WI38 (cell line): ENCODE measurements around the gene ALDOC.
"Not testable (repeated sequence)": the region's sequence is repeated elsewhere in the genome, so short reads cannot be mapped to it uniquely, and the experiment has no call there.

Experiments used
- H3K4me3 ChIP-seq: 2 replicates; pipeline ENCODE4 v1.5.1; 2011; ENCODE audit warnings: low read depth, mild to moderate bottlenecking, control low read depth, low read length
- TF ChIP-seq, protein P1 (sequence below): IDR thresholded peaks from 2 replicates; pipeline ENCODE4 v1.5.1; 2012; ENCODE audit warnings: low read depth, mild to moderate bottlenecking, control low read depth, low read length

ALDOC gene

DNA sequence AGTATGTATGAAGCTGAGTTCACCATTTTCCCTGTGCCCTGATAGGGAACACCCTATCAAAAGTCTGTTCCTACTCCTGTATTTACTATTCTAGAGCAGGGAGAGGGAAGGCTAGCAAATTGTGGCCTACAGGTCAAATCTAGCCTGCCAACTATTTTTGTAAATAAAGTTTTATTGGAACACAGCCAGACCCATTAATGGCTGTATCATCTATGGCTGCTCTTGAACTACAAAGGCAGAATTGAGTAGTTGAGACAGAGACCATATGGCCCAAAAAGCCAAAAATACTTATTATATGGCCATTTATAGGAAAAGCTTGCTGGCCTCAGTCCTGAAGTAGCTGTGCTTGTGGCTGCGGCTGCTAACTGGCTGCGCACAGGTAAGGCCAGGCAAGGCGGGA lies 4.3 kb upstream of the ALDOC start:
- H3K4me3 ChIP-seq, result no peak overlapping the region
- TF ChIP-seq, protein P1, sequence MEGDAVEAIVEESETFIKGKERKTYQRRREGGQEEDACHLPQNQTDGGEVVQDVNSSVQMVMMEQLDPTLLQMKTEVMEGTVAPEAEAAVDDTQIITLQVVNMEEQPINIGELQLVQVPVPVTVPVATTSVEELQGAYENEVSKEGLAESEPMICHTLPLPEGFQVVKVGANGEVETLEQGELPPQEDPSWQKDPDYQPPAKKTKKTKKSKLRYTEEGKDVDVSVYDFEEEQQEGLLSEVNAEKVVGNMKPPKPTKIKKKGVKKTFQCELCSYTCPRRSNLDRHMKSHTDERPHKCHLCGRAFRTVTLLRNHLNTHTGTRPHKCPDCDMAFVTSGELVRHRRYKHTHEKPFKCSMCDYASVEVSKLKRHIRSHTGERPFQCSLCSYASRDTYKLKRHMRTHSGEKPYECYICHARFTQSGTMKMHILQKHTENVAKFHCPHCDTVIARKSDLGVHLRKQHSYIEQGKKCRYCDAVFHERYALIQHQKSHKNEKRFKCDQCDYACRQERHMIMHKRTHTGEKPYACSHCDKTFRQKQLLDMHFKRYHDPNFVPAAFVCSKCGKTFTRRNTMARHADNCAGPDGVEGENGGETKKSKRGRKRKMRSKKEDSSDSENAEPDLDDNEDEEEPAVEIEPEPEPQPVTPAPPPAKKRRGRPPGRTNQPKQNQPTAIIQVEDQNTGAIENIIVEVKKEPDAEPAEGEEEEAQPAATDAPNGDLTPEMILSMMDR, result no peak

DNA sequence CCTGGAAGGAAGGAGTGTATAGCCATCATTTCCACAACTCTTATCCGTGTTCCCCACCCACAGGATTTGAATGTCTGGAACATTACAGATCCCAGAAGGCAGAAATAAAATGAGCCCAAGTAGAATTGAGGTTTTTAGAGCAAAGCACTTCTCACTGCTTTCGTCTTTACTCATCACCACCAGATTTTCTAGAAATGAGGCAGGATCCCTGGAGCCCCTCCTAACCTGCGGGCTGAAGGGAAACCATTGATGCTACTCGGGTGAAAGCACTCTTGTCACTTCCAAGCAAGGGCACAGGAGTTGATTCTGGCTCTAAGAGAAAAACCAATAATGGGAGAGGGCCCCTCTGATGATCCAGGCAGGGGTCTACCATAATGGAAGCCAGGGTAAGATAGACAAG lies 2.8 kb upstream of the ALDOC start:
- no peak overlapping the region for H3K4me3 ChIP-seq
- TF ChIP-seq, protein P1, result no peak

DNA sequence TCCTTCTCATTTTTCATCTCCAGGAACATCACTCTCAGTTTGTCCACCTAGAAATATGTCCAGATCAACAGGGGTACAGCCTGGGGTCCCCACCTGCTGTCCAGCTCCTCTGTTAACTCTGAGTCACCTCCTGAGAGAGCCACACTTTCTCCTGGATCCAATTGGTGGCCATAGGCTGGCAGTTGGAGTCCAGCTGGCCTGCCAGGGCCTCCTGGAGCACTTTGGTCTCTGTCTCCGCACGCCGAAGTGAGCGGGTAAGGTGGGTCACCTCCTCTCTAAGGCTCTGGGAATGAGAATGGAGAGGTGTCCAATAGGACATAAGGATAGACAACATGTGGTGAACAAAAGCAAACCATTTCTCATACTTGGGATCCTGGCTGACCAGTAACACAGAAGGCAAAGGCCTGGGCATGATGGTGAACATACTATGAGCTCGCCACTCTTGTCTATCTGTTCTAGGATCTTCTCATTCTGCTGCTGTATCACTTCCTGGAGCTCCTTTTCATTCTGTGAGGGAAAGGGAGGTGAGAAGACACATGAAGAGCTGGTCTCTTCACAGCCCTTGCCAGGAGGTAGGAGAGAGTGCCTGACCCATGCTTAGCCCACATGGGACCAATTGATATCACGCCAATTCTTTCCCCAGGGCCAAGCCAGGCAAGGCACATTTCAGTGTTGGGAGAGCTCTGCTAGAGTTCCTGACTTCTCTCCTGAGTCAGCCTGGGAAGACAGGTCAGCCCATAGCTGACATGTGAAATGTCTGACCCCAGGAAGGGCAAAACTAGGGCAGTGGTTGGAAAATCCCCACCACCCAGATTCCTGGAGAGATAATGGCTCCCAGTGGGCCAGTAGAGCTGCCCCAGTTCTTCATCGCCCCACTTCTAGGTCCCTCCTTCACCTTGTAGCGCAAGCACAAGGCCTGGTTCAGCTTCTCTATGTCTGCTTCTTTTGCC lies 1.8 kb upstream of the ALDOC start:
- TF ChIP-seq, protein P1, result no peak
- no peak overlapping the region for H3K4me3 ChIP-seq

DNA sequence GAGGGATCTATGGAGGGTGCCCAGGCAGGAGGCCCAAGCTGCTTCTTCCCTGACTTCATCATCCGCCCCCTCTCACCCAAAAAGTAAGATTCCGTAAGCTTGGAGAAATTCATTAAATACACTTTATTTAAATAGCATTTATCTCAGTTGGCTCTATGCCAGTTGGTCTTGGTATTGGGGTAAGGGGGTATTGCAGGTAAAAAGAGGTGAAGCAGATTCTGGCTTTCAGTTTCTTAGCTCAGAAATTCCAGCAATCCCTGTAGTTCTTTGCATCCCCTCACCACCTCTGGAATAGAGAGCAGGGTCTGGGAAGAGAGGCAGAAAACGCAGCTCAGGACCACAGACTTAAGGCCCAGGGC lies 750 bp upstream of the ALDOC start:
- H3K4me3 ChIP-seq, result no peak overlapping the region
- TF ChIP-seq, protein P1, result no peak

DNA sequence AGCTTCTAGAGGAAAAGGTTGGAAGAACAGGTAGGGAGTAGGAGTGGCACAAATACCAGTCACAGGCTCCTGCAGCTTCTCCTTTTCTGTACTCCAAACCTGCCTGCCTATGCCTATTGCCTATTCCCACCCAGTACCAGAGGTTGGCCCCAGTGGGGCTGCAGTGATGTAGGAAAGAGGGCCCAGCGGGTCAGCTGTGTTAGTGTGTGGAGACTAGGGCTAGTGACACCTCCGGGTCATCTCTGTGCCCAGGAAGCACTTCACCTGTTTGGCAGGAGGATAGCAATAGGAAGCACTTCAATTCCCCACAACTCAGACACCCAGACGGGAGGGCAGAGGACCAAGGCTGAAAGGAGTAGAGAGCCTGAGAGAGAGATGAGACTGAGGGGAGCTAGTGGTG lies 679 bp downstream of the ALDOC start:
- H3K4me3 ChIP-seq, result not testable (repeated sequence)

DNA sequence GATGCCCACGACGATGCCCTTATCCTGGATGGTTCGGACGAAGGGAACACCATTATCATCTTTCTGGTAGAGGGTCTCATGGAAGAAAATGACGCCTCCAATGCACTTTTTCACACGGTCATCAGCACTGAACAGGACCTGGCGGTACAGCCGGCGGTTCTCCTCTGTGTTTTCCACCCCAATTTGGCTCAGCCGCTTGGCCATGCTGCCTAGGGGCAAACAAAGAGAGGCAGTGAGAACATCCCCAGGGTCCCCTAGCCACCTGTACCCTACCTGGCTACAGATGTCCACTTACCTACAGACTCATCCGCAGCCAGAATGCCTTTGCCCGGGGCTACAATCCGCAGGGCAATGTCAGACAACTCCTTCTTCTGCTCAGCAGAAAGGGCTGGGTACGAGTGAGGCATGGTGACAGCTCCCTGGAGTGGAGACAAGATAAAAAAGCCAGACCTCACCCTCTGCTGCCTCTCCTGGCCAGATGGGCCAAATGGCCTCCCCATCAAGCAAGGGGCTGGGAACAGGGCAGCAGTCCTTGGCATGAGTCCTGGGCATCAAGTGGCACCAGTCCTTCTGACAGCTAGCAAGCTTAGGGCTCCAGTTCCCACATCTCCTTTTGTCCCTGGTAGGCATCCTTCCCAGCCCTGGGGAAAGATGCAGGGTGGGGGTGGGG lies 1.4 kb downstream of the ALDOC start:
- TF ChIP-seq, protein P1, result no peak
- H3K4me3 ChIP-seq, result no peak overlapping the region

DNA sequence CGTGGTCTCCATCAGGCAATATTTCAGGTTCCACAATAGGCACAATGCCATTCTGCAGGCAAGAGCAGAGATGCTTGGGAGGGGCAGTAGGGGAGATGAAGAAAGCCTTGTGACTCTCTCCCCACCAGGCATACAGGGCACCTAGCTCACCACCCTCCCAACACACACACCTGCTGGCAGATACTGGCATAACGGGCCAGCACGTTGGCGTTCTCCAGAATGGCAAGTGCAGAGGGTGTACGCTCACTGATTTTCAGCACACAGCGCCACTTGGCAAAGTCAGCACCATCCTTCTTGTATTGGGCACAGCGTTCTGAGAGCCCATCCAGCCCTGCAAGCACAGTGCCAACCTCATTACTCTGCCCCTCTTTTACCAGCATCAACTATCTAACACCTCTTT lies 2.2 kb downstream of the ALDOC start:
- TF ChIP-seq, protein P1, result no peak
- no peak overlapping the region for H3K4me3 ChIP-seq
